ENCODE measurements around the gene DNAJC8.

- TF ChIP-seq, protein P1, sequence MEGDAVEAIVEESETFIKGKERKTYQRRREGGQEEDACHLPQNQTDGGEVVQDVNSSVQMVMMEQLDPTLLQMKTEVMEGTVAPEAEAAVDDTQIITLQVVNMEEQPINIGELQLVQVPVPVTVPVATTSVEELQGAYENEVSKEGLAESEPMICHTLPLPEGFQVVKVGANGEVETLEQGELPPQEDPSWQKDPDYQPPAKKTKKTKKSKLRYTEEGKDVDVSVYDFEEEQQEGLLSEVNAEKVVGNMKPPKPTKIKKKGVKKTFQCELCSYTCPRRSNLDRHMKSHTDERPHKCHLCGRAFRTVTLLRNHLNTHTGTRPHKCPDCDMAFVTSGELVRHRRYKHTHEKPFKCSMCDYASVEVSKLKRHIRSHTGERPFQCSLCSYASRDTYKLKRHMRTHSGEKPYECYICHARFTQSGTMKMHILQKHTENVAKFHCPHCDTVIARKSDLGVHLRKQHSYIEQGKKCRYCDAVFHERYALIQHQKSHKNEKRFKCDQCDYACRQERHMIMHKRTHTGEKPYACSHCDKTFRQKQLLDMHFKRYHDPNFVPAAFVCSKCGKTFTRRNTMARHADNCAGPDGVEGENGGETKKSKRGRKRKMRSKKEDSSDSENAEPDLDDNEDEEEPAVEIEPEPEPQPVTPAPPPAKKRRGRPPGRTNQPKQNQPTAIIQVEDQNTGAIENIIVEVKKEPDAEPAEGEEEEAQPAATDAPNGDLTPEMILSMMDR (IDR thresholded peaks at IDR 0.05) = no peak
- no peak for TF ChIP-seq POLR2A (IDR thresholded peaks at IDR 0.05)
Observed at GRCh38 chr1:28281608-28282425, 49.0 kb upstream of the DNAJC8 start.
